Osteocyte (in vitro differentiated cells): Measurements from ENCODE around the gene TRDN. TPM values are rescaled to one million over a fixed set of nuclear protein-coding genes. Genes with fewer than 3 reads are reported as not detected.
"Not testable (repeated sequence)": the region's sequence is repeated elsewhere in the genome, so short reads cannot be mapped to it uniquely, and the experiment has no call there.

ENCODE experiments used
- DNase-seq: peaks from one replicate; pipeline ENCODE4 v3.0.0; 2021; ENCODE audit warnings: mixed read lengths; ENCODE audit not compliant: unreplicated experiment; ENCODE audit errors: extremely low spot score
- H3K27ac Mint-ChIP-seq: one replicate; pipeline ENCODE4 v1.8.0; 2021; ENCODE audit warnings: mild to moderate bottlenecking, mixed read lengths; ENCODE audit not compliant: unreplicated experiment
- H3K27me3 Mint-ChIP-seq: one replicate; pipeline ENCODE4 v1.8.0; 2021; ENCODE audit warnings: mixed read lengths; ENCODE audit not compliant: unreplicated experiment
- H3K36me3 Mint-ChIP-seq: one replicate; pipeline ENCODE4 v1.8.0; 2021; ENCODE audit warnings: mixed read lengths; ENCODE audit not compliant: unreplicated experiment
- H3K4me1 Mint-ChIP-seq: one replicate; pipeline ENCODE4 v1.8.0; 2021; ENCODE audit warnings: mixed read lengths; ENCODE audit not compliant: unreplicated experiment
- H3K4me3 Mint-ChIP-seq: one replicate; pipeline ENCODE4 v1.8.0; 2021; ENCODE audit warnings: mild to moderate bottlenecking, moderate library complexity, mixed read lengths; ENCODE audit not compliant: unreplicated experiment
- H3K9me3 Mint-ChIP-seq: one replicate; pipeline ENCODE4 v1.8.0; 2021; ENCODE audit warnings: mixed read lengths; ENCODE audit not compliant: unreplicated experiment
- total RNA-seq: library from RNA; stranded (reverse); gene quantifications from 2 replicates; pipeline ENCODE4 v1.2.1, GENCODE V29; 2021
- TF ChIP-seq, protein P1 (sequence below): fragments of 200-600 bp; sonication (generic); IDR thresholded peaks from 2 replicates; pipeline ENCODE4 v1.5.0; 2021; ENCODE audit warnings: antibody characterized with exemption, mild to moderate bottlenecking, moderate library complexity

The TRDN gene
- total RNA-seq, 1 donor from 2014 or later = not detected

DNA sequence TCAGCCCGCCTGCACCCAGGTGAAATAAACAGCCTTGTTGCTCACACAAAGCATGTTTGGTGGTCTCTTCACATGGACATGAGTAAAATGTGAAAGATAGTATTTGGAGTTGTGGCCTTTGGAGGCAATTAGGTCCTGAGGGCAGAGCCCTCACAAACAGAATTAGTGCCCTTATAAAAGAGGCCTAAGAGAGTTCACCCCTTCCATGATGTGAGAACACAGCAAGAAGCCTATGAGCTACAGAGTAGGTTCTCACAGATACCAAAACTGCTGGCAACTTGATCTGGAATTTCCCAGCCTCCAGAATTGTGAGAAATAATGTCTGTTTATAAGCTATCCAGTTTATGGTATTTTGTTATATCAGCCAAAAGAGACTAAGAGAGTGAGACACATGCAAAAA, 74.5 kb downstream of the TRDN start:
- H3K36me3 Mint-ChIP-seq = no peaks in the 10 kb centered on the region
- DNase-seq = no peak
- no peaks in the 10 kb centered on the region for H3K4me1 Mint-ChIP-seq
- no peak overlapping the region for H3K4me3 Mint-ChIP-seq
- TF ChIP-seq, protein P1, sequence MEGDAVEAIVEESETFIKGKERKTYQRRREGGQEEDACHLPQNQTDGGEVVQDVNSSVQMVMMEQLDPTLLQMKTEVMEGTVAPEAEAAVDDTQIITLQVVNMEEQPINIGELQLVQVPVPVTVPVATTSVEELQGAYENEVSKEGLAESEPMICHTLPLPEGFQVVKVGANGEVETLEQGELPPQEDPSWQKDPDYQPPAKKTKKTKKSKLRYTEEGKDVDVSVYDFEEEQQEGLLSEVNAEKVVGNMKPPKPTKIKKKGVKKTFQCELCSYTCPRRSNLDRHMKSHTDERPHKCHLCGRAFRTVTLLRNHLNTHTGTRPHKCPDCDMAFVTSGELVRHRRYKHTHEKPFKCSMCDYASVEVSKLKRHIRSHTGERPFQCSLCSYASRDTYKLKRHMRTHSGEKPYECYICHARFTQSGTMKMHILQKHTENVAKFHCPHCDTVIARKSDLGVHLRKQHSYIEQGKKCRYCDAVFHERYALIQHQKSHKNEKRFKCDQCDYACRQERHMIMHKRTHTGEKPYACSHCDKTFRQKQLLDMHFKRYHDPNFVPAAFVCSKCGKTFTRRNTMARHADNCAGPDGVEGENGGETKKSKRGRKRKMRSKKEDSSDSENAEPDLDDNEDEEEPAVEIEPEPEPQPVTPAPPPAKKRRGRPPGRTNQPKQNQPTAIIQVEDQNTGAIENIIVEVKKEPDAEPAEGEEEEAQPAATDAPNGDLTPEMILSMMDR = no peak
- H3K9me3 Mint-ChIP-seq = no peaks in the 10 kb centered on the region
- no peak overlapping the region for H3K27ac Mint-ChIP-seq
- H3K27me3 Mint-ChIP-seq = peaks cover 24% of the 10 kb centered on the region

DNA sequence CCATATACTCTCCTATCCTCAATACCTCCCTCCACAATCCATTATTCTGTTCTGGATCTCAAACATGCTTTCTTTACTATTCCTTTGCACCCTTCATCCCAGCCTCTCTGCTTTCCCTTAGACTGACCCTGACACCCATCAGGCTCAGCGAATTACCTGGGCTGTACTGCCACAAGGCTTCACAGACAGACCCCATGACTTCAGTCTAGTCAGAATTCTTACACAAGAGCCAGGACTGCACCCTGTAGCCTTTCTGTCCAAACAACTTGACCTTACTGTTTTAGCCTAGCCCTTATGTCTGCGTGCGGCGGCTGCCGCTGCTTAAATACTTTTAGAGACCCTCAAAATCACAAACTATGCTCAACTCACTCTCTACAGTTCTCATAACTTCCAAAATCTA, 76.9 kb downstream of the TRDN start:
- H3K4me3 Mint-ChIP-seq, H3K36me3 Mint-ChIP-seq, H3K27ac Mint-ChIP-seq, DNase-seq, H3K9me3 Mint-ChIP-seq, H3K4me1 Mint-ChIP-seq: not testable (repeated sequence)
- peaks cover 19% of the 10 kb centered on the region for H3K27me3 Mint-ChIP-seq

DNA sequence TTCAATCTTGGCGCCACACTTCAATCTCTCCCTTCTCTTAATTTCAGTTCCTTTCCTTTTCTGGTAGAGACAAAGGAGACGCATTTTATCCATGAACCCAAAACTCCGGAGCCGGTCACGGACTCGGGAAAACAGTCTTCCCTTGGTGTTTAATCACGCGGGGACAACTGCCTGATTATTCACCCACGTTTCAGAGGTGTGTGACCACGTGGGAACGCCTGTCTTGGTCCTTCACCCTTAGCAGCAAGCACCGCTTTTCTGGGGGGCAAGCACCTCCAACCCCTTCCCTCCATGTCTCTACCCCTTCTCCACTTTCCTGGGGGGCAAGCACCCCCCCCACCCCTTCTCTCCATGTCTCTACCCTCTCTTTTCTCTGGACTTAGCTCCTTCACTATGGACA, 79.3 kb downstream of the TRDN start:
- H3K36me3 Mint-ChIP-seq, H3K27ac Mint-ChIP-seq, H3K9me3 Mint-ChIP-seq, H3K4me1 Mint-ChIP-seq, H3K4me3 Mint-ChIP-seq, DNase-seq: not testable (repeated sequence)
- H3K27me3 Mint-ChIP-seq = peaks cover 15% of the 10 kb centered on the region

DNA sequence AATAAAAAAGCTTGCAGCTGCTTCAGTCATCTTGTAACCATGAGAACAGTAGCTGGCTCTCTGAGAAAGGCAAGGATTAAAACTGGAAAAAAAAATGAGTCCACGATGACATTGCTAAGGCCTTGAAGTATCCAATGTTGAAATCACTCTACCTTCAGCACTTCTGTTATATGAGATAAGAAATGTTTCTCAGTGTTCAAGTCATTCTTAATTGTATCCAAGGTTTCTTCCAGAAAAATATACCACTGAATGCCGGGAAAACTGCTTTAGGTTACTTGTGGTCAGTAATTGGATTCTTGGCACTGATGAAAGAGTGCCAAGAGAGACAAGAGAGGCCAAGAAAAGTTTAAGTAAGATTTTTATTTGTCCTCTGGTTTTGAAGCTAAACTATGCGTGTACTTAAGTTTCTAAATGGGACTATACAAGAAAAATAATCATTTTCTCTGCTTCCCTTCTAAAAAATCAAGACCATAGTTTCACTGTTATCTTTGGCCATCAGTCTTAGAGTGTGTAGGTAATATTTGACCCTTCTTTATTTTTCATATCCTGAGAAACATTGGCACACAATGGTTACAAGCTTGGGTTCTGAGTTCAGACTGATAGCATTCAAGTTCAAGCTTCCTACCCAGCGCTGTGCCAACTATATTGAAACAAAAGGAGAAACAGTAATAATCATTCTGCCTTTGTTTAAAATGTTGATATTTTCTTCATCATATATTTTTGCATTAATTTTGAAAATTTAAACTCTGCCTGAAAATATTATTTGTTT, 84.6 kb downstream of the TRDN start:
- H3K4me1 Mint-ChIP-seq = no peaks in the 10 kb centered on the region

DNA sequence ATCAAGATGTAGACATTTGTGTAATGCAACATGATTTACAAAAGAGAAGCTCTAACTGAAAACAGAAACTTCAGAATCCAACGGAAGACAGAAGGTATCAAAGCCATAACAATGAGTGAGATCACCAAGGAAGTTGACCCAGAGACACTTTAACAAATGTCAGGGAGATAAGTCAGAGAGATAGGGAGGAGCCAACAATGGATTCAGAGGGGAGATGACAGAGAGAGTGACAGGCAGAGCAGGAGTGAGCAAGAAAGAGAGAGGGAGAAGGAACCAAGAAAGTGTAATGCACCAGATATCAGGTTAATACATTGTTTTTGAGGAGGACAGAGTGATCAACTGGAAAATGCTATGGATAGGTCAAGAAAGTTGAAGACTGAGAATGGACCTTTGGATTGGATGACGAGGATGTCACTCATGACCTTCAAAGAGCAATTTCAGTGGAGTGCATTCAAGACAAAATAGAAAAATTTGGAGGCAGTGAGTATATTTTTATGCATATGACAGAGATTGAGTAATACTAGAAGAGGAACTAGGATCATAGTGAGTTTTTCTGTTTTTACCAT, 86.6 kb downstream of the TRDN start:
- TF ChIP-seq, protein P1 = no peak
- Mint-ChIP-seq H3K36me3 (no peaks in the 10 kb centered on the region), H3K9me3 (no peaks in the 10 kb centered on the region), H3K27me3 (peaks cover 19% of the 10 kb centered on the region), H3K27ac (no peak overlapping the region), H3K4me3 (no peak overlapping the region), H3K4me1 (no peaks in the 10 kb centered on the region)
- no peak for DNase-seq

More for the DNA sequence above, 84.6 kb downstream of the TRDN start:
- Mint-ChIP-seq H3K4me3 (no peak overlapping the region), H3K36me3 (no peaks in the 10 kb centered on the region), H3K27me3 (peaks cover 25% of the 10 kb centered on the region), H3K27ac (no peak overlapping the region), H3K9me3 (no peaks in the 10 kb centered on the region)
- TF ChIP-seq, protein P1 = no peak
- no peak for DNase-seq

DNA sequence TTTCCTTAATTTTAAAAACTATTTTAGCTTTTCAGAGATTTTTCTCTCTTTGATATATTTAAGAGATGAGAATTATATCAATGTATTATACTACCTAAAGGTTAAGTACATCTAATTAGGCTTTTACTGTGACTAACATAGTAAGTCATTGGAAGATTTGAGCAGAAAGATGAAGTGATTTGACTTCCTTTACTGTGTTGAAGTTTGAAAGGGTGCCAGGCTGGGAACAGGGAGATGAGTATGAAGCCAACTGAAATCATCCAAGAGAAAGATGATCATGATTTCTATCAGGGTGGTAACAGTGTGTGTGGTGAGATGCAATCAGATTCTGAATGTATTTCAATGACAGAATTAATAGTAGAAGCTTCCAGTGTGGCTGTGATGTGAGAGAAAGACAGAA, 87.3 kb downstream of the TRDN start:
- no peaks in the 10 kb centered on the region for H3K4me1 Mint-ChIP-seq
- no peaks in the 10 kb centered on the region for H3K9me3 Mint-ChIP-seq
- DNase-seq = no peak
- H3K4me3 Mint-ChIP-seq = no peak overlapping the region
- TF ChIP-seq, protein P1 = no peak
- H3K36me3 Mint-ChIP-seq = no peaks in the 10 kb centered on the region
- no peak overlapping the region for H3K27ac Mint-ChIP-seq
- peaks cover 20% of the 10 kb centered on the region for H3K27me3 Mint-ChIP-seq
